GM18508 (cell line): ENCODE results near the gene RANBP3L.
"Not testable (repeated sequence)": the region's sequence is repeated elsewhere in the genome, so short reads cannot be mapped to it uniquely, and the experiment has no call there.

Experiments
- ATAC-seq: cut with Tn5 transposase; IDR thresholded peaks from one replicate; pipeline ENCODE4 v1.9.1; 2021; ENCODE audit warnings: moderate number of reproducible peaks; ENCODE audit not compliant: insufficient read depth, unreplicated experiment

Gene RANBP3L

DNA sequence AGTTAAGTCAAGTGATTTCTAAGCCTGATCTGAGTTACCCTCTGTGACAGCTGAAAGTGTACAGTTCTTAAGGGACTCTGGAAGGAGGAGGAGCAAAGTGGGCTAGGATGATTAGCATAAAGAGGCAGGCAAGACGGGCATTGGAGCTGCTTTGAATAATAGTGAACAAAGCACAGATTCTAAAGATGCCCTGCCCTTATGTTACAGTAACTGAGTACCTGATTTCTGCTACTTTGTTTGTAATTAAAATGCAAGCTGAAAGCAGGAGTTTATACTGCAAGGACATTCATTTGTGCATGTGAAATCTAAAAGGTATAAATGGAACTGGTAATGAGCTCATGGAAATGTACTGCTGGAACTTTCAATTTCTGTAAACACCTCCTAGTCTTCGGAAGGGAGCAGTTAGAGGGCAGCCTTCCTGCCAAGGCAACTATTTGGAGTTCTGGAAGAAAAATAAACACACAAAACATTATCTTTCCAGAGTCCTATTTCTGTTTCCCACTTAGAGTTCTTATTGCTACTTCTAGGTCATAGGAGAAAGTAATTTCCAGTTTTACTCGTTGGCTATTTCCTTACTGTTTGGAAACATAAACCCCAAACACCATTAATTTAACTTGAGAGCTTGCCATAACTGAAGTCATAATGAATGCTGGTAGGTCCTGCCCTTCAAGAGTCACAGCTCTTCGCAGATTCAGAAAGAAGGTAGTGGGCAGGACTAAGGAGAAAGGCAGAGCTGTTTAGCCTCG is at the start of gene RANBP3L:
TSS of gene RANBP3L (minus strand) at position 45 of the 746 bp plus-strand sequence. CDS start 486 bp downstream, outside the sequence.
- ATAC-seq = no peak

DNA sequence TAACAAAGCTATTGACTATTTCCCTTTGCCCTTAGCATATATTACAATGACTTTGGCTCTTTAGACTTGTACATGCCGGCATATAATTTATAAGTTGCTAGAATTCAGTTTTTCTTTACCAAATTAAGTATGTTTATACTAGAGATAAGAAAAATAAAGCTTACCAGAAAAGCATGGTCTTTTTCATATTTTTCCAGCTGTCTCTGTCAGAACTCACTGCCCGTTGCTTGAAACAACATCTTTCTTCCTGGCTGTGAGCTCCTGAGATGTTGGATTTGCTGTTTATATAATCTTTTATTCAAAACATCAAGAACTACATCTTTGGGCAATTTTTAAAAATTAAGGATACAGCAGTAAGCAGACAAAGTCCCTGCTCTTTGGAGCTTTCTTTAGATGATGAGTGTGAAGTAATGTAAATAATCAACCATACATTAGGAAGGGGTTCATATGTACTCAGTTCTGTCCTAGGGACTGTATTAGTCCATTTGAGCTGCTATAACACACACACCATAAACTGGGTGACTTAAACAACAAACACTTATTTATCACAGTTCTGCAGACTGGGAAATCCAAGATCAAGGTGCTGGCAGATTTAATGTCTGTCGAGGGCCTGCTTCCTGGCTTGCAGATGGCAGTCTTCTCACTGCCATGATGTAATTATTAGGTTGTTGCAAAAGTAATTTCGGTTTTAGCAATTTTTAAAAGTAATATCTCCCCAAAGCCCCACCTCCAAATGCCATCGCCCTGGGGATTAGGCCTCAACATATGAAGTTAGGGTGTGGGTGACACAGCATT is 45.4 kb upstream of the RANBP3L start:
- no peak for ATAC-seq

DNA sequence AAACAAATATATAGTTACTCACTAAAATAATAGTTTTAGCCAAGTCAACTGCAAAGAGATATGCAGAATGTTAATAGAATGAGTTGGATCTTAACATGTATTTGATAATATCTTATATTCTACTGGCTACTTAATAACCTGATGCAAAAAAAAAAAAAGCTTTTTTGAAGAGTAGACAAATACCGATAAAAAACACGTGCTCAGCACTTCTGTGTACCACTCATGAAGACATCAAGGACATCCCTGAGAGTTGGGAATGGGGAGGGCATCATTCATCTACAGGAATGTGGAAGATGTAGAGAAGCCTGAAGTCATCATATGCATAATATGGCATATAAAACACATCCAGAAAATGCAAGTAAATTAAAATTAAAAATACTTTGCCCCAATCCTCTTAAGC is 43.2 kb upstream of the RANBP3L start:
- no peak for ATAC-seq

DNA sequence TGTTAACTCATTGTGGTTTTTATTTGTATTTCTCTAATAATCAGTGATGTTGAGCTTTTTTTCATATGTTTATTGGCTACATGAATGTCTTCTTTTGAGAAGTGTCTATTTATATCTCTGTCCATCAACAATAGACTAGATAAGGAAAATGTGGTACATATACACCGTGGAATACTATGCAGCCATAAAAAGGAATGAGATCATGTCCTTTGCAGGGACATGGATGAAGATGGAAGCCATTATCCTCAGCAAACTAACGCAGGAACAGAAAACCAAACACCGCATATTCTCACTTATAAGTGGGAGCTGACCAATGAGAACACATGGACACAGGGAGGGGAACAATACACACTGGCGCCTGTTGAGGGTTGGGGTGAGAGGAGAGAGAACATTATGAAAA is 40.0 kb upstream of the RANBP3L start:
- not testable (repeated sequence) for ATAC-seq

- ATAC-seq = no peak
Measured at GRCh38 chr5:36337597-36337996, 35.9 kb upstream of the RANBP3L start.

- ATAC-seq = no peak
Measured at GRCh38 chr5:36334315-36334714, 32.6 kb upstream of the RANBP3L start.

GRCh38 chr5:36332720-36333119 is 31.0 kb upstream of the RANBP3L start:
- ATAC-seq = not testable (repeated sequence)

DNA sequence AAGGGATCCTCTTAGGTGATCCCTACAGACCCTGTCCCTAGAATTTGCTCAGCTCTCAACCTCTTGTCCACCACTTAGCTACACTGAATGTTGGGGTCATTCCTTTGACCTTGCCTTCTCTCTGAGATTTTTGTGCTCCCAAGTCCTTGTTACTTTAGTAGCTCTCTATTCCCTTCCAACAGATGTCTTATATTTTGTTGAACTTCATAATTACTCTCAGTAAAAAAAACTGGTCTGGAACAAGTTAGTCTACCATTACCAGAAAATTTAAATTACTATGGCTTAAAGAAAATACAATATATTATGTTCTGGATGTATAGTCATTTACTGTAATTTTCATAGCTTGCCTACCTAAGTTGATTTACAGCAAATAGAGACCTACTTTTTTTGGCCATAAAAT is 23.5 kb upstream of the RANBP3L start:
- no peak for ATAC-seq

DNA sequence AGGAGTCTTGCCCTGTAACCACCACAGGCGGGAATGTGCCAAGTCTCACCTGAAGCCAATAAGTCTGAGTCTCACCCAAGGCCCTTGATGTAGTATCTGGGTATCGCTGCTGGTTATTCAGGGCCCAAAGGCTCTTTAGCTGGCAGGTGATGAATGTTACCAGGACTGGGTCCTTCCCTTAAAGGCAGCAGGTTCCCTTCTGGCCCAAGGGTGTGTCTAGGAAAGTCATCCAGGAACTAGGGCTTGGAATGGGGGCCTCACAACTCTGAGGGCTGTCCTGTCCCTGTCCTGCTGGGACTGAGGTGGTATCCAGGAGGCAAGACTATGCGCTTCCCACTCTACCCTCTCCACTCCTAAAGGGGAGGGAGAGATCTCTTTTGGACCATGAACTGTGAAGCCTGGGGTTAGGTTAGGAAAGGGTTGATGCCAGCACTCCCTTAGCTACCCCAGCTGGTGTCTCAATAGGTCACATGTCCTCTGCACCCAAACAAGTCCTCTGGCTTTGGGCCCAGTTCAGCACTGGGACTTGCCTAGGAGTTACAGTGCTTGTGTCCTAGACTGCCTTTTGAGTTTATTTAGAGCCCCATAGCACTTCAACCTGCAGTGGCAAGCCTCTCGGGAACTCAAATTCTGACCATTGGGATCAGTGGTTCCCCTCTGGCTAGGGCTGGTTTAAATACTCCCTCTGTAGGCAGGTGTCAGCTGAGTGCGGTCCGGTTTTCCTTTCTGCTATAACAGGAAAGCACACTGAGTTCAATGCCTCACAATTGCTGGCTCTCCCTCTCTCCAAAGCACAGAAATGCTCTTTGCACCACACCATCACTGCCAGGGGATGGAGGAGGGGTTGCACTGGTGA is 22.5 kb upstream of the RANBP3L start:
- no peak for ATAC-seq

DNA sequence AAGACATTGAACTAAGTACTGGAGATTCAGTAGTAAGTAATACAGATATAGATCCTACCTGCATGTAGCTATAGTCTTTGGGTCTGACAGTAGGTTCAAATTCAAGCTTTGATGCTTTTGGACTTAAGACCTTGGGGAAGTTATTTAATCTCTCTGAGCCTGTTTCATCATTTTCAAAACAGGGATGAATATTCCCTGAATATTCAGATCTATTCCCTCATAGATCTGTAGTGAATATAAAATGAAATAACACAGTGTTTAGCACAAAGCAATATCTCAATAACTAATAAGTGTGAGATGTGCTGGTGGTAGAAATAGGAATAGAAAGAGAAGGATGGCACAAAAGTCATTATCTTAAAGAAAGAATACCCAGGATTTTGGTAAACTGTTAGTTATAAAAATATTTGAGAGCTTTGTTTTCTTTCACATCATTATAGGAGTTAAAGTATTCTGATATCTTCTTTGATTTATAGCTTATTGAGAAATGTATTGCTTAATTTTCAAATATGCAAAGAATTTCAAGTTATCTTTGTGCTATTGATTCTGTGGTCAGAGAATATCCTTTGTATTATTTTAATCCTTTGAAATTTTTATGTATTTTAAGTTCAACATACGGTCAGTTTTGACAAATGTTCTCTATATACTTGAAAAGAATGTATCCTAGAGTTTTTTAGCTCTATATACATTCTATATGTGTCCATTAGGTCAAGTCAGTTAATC is 11.4 kb upstream of the RANBP3L start:
- no peak for ATAC-seq

DNA sequence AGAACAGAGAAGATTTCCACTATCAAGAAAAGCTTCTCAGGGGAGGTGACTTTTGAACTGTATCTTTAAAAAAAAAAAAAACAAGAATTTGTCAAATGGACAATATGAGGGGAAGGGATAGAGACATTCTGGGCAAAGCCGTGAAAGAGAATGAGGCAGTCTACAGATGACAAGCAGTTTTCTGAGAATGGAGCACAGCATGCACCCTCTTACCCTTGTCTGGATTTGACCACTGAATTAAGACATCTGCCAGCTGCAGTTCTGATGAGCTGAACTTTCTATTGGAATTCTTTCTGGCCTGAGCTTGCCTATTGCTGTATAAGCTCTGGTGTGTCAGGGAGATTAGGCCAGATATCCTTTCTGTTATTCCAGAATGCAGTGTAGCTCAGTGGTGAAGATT is 10.3 kb upstream of the RANBP3L start:
- ATAC-seq = no peak

- no peak for ATAC-seq
Measured at GRCh38 chr5:36310138-36310537, 8.4 kb upstream of the RANBP3L start.

DNA sequence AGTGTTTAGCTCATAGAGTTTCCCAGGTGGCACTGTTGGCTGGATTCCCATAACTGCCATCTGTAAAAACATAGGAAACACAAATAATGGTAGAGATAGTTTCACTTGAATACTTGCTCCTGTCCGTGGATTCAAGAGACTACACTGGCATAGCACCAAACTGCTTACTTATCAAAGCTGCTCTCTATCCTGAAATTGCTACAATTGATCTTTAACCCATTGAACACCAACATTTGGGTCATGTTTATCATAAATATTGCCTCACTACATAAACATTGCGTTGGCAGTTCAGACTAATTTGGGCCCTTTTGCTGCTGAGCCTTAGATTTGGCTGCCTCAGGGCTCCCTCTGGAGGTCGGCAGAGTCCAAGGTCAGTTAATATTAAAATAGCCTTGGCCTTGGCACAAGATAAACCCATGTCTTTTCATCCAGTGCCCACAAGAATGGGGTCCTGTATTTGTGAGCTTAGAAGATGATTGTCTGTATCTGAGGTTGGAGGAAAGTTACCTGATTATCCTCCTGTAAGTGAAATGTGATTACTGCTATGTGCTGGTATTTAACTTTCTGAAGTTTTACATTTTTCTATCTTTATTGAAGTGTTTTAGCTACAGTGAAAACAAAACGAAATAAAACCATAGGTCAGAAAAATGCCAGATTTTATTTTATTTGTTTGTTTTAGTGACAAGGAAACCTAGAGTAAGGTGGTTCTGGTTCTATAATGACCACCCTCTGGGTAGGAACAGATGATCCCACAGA is 4.0 kb upstream of the RANBP3L start:
- ATAC-seq = no peak

GRCh38 chr5:36304095-36304805 is 2.5 kb upstream of the RANBP3L start:
- no peak for ATAC-seq

DNA sequence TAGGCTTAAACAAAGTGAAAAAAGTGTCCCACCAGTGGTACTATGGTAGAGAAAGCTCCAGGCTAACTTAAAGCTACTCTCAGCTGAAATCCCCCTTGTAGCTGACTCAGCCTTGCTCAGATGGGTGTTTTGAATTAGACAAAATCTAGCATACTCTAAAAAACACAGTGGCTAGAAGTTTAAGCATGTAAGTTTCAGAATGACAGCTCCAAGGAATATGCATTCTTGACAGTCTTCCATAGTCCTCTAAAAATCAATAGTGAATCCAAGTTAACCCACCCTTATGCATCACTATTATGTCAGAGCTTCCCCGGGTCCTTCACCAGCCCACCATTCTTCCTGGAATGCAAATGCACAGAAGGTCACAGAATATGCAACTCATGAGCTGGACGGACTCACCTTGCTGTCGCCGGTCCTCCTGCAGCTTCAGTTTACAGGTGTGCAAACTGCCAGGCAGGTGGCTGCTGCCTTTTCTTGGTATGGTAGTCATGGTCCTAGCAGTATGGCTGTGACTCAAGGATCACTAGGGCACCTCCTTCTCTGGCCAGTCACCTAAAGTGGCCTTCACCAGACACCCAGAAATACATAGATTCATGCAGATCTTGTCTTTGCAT is 668 bp downstream of the RANBP3L start:
- ATAC-seq = no peak

GRCh38 chr5:36300191-36300926 is 1.3 kb downstream of the RANBP3L start:
- no peak for ATAC-seq

- no peak for ATAC-seq
Measured at GRCh38 chr5:36298552-36298951, 3.1 kb downstream of the RANBP3L start.

GRCh38 chr5:36297653-36298052 is 4.0 kb downstream of the RANBP3L start:
- ATAC-seq = no peak
